GM19468 (cell line): ENCODE data around the gene TSSC4.
A peak's percentile ranks its signal among the peaks of the same experiment; 100 is the strongest.
"Not testable (repeated sequence)": the region's sequence is repeated elsewhere in the genome, so short reads cannot be mapped to it uniquely, and the experiment has no call there.

ENCODE experiments used
- ATAC-seq: cut with Tn5 transposase; IDR thresholded peaks from one replicate; pipeline ENCODE4 v1.9.1; 2021; ENCODE audit warnings: mild to moderate bottlenecking, moderate library complexity, moderate number of reproducible peaks; ENCODE audit not compliant: unreplicated experiment; ENCODE audit errors: extremely low read depth

TSSC4 gene

GRCh38 chr11:2400069-2400761, at the start of gene TSSC4:
Gene TSSC4, plus strand, starts transcription at chr11:2400750. Its CDS starts 1,884 bp downstream, at chr11:2402634.
- ATAC-seq, result peak; percentile 78

- ATAC-seq, result no peak
These were observed 48.8 kb upstream of the TSSC4 start for GRCh38 chr11:2351701-2352100.

GRCh38 chr11:2352420-2352819, 48.1 kb upstream of the TSSC4 start:
- no peak for ATAC-seq

GRCh38 chr11:2355000-2355644, 45.4 kb upstream of the TSSC4 start:
- ATAC-seq, result no peak

GRCh38 chr11:2357246-2357645, 43.3 kb upstream of the TSSC4 start:
- no peak for ATAC-seq

GRCh38 chr11:2357651-2358050, 42.9 kb upstream of the TSSC4 start:
- not testable (repeated sequence) for ATAC-seq

GRCh38 chr11:2358754-2359442, 41.7 kb upstream of the TSSC4 start:
- ATAC-seq, result no peak

GRCh38 chr11:2359557-2359956, 41.0 kb upstream of the TSSC4 start:
- ATAC-seq, result no peak

- ATAC-seq, result no peak
These were observed 40.4 kb upstream of the TSSC4 start for GRCh38 chr11:2360081-2360642.

- no peak for ATAC-seq
These were observed 39.0 kb upstream of the TSSC4 start for GRCh38 chr11:2361565-2361964.

- ATAC-seq, result no peak
These were observed 38.1 kb upstream of the TSSC4 start for GRCh38 chr11:2362414-2362813.

GRCh38 chr11:2363130-2363529, 37.4 kb upstream of the TSSC4 start:
- no peak for ATAC-seq

GRCh38 chr11:2363577-2364370, 36.8 kb upstream of the TSSC4 start:
- no peak for ATAC-seq

- not testable (repeated sequence) for ATAC-seq
These were observed 36.2 kb upstream of the TSSC4 start for GRCh38 chr11:2364386-2364785.

- no peak for ATAC-seq
These were observed 34.9 kb upstream of the TSSC4 start for GRCh38 chr11:2365571-2366210.

- no peak for ATAC-seq
These were observed 34.3 kb upstream of the TSSC4 start for GRCh38 chr11:2366276-2366675.

GRCh38 chr11:2366733-2367132, 33.8 kb upstream of the TSSC4 start:
- ATAC-seq, result no peak

GRCh38 chr11:2367266-2368160, 33.0 kb upstream of the TSSC4 start:
- ATAC-seq, result no peak
